Measurements from ENCODE around the gene FCHSD2. TPM values are rescaled to one million over a fixed set of nuclear protein-coding genes. Genes with fewer than 3 reads are reported as not detected.
"Not testable (repeated sequence)": the region's sequence is repeated elsewhere in the genome, so short reads cannot be mapped to it uniquely, and the experiment has no call there.

FCHSD2 gene
- total RNA-seq, 4 donors from 2014 or later = 15.4 to 37.8 (median 31.9) TPM

DNA sequence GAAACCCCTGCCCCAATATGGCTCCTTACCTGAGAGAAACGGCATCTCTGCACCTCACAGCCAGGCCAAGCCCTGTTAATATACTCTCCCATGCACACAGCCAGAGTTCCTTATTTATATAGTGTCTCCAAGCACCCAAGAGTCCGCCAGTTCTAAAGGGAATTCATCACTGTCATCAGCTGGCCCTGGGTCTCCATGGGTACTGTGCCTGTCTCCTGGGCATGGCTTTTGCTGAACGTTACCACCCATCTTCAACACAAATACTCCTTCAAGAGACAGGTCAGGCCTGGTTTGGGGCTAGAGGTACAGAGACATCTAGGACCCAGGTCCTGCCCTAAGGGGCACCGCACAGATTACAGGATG, 329.5 kb downstream of the FCHSD2 start:
- ATAC-seq (ENCODE audit: low FRiP score) = no peak
- TF ChIP-seq, protein P1, sequence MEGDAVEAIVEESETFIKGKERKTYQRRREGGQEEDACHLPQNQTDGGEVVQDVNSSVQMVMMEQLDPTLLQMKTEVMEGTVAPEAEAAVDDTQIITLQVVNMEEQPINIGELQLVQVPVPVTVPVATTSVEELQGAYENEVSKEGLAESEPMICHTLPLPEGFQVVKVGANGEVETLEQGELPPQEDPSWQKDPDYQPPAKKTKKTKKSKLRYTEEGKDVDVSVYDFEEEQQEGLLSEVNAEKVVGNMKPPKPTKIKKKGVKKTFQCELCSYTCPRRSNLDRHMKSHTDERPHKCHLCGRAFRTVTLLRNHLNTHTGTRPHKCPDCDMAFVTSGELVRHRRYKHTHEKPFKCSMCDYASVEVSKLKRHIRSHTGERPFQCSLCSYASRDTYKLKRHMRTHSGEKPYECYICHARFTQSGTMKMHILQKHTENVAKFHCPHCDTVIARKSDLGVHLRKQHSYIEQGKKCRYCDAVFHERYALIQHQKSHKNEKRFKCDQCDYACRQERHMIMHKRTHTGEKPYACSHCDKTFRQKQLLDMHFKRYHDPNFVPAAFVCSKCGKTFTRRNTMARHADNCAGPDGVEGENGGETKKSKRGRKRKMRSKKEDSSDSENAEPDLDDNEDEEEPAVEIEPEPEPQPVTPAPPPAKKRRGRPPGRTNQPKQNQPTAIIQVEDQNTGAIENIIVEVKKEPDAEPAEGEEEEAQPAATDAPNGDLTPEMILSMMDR (IDR thresholded peaks at IDR 0.05) = no peak
- no peak for DNase-seq (ENCODE audit: low spot score)

DNA sequence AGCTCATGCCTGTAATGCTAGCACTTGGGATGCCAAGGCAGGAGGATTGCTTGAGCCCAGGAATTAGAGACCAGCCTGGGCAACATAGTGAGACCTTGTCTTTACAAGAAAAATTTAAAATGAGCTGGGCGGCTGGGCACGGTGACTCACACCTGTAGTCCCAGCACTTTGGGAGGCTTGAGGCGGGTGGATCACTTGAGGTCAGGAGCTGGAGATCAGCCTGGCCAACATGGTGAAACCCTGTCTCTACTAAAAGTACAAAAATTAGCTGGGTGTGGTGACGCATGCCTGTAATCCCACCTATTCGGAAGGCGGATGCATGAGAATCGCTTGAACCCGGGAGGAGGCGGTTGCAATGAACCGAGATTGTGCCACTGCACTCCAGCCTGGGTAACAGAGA, 330.4 kb downstream of the FCHSD2 start:
- not testable (repeated sequence) for DNase-seq (ENCODE audit: low spot score)

DNA sequence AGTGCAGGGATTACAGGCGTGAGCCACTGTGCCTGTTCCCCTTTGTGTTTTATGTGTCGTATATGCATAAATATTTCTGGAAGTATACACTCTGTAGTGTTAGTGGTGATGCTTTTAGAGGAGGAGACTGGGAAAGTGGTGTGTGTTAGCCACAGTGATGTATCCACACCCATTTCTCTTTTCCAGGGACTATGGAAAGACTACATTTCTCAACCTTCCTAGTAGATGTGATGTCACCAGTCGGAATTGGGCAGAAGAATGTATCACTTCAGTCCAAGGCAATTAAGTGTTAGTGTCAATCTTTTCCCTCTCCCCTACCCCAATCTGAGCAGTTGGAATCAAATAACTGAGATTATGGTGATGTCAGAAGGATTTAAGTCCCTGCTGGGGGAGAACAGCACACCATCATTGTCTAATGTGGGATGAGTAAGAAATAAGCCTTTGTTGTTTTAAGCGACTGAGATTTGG, 333.8 kb downstream of the FCHSD2 start:
- no peak for DNase-seq (ENCODE audit: low spot score)
- TF ChIP-seq, protein P1 (IDR thresholded peaks at IDR 0.05) = no peak
- ATAC-seq (ENCODE audit: low FRiP score) = no peak

More for the DNA sequence above, 330.4 kb downstream of the FCHSD2 start:
- ATAC-seq (ENCODE audit: low FRiP score) = not testable (repeated sequence)

DNA sequence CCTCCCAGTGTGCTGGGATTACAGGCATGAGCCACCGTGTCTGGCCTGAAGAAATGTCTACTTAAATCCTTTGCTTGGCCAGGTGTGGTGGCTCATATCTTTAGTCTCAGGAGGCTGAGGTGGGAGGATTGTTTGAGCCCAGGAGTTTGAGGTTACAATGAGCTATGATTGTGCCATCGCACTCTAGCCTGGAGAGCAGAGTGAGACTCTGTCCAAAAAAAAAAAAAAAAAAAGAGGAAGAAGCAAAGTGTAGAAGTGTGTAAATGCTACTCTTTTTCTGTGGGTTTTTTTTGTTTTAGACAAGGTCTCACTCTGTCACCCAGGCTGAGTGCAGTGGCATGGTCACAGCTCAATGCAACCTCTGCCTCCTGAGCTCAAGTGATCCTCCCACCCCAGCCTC, 334.3 kb downstream of the FCHSD2 start:
- no peak for ATAC-seq (ENCODE audit: low FRiP score)
- no peak for DNase-seq (ENCODE audit: low spot score)
- TF ChIP-seq, protein P1 (IDR thresholded peaks at IDR 0.05) = no peak

DNA sequence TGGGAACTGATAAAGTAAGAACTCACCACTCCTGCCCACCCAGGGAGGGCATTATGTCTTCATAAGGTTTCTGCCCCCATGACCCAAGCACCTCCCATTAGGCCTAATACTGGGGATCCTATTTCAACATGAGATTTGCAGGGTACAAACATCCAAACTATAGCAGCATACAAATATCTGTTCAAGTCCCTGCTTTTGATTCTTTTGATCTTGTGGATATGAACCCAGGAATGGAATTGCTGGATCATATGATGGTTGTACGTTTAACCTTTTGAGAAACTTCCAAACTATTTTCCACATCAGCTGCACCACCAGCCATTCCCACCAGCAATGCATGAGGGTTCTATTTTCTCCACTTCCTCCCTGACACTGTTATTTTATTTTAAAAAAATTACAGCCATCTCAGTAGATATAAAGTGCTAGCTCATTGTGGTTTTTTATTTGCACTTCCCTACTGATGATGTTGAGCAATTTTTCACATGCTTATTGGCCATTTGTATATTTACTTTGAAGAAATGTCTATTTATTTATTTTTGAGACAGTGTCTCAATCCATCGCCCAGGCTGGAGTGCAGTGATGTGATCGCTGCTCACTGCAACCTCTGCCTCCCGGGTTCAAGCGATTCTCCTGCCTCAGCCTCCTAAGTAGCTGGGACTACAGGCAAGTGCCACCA, 335.0 kb downstream of the FCHSD2 start:
- no peak for DNase-seq (ENCODE audit: low spot score)
- TF ChIP-seq, protein P1 (IDR thresholded peaks at IDR 0.05) = no peak
- no peak for ATAC-seq (ENCODE audit: low FRiP score)

DNA sequence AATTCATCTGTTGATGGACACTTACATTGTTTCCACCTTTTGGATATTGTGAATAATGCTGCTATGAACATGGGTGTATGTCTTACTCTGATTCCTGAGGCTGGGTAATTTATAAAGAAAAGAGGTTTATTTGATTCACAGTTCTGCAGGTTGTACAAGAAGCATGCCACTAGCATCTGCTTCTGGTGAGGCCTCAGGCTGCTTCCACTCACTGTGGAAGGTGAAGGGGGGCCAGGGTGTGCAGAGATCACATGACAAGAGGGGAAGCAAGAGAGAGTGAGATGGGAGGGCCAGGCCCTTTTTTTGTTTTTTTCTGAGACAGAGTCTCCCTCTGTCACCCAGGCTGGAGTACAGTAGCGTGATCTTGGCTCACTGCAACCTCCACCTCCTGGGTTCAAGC, 335.7 kb downstream of the FCHSD2 start:
- ATAC-seq (ENCODE audit: low FRiP score); DNase-seq (ENCODE audit: low spot score): not testable (repeated sequence)

DNA sequence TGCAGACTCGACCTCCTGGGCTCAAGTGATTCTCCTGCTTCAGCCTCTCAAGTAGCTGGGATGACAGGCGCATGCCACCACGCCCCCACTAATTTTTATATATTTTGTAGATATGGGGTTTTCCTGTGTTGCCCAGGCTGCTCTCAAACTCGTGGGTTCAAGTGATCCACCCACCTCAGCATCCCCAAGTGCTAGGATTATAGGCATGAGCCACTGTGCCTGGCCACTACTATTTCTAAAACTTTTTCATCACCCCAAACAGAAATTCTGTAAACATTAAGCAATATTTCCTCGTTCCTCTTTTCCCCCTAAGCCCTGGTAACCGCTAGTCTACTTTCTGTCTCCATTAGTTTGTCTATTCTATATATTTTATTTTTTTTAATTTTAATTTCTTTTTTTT, 336.9 kb downstream of the FCHSD2 start:
- TF ChIP-seq, protein P1 (IDR thresholded peaks at IDR 0.05) = no peak
- no peak for DNase-seq (ENCODE audit: low spot score)
- no peak for ATAC-seq (ENCODE audit: low FRiP score)

DNA sequence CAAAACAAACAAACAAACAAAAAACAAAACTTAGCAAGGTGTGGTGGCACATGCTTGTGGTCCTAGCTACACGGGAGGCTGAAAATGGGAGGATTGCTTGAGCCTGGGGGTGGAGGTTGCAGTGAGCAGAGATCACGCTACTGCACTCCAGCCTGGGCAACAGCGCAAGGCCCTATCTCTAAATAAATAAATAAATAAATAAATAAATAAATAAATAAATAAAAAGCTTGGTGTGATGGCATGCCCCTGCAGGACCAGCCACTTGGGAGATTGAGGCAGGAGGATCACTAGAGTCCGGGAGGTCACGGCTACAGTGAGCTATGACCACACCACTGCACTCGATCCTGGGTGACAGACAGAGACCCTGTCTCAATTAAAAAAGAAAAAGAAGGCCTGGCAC, 339.3 kb downstream of the FCHSD2 start:
- TF ChIP-seq, protein P1 (IDR thresholded peaks at IDR 0.05) = no peak
- DNase-seq (ENCODE audit: low spot score) (no peak), ATAC-seq (ENCODE audit: low FRiP score) (no peak)

Measured in omental fat pad (tissue), 4 donors.